ENCODE results near the gene OSM.

OSM gene

DNA sequence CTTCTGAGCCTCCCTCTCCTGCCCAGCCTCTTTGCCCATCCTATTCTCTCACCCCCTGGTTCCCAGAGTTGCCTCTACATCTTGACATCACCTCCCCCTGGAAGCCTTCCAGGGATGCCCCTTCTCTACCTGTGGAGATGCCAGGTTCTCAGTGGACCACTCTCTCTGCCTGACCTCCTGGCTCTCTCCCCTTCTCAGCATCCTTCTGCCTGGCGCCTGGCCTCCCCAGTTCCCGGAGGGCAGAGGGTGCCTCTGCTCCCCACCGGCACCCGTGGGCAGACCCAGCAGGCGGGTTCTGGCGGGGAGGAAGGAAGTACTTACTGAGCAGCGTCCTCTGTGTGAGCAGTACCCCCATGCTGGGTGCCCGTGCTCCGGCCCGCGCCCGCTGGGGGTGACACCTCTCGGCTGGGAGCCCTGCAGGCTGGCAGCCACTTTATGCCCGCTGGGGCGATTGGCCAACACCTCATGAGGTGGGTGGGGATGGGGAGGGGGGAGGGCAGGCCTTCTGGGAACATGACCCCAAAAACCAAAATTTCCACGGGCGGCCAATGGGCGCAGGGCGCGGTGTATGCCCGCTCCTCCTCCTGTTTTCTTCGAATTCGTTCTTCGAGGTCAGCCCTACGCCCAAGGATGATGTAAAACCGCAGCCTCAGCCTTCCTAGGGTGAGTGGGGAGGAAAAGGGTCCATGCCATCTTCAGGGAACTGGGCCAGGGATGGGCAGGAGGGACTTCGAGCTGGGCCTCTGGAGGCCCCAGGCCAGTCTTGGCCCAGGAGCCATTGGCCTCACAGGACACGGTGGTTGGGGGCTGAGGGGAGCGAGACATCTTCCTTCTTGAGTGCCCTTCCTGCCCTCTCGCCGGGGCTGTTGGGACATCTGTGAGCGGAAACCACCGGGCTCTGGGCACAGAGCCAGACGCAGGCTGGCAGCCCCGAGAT lies at the start of gene OSM:
TSS of gene OSM (minus strand) at position 407 of the 937 bp plus-strand sequence. CDS start at position 355, 52 bp downstream.
- TF ChIP-seq GATA3 (IDR thresholded peaks at IDR 0.05; ENCODE audit: low read depth, low read length), result no peak
- no peak for TF ChIP-seq GATA2 (IDR thresholded peaks at IDR 0.05; ENCODE audit: low read depth, low read length)

DNA sequence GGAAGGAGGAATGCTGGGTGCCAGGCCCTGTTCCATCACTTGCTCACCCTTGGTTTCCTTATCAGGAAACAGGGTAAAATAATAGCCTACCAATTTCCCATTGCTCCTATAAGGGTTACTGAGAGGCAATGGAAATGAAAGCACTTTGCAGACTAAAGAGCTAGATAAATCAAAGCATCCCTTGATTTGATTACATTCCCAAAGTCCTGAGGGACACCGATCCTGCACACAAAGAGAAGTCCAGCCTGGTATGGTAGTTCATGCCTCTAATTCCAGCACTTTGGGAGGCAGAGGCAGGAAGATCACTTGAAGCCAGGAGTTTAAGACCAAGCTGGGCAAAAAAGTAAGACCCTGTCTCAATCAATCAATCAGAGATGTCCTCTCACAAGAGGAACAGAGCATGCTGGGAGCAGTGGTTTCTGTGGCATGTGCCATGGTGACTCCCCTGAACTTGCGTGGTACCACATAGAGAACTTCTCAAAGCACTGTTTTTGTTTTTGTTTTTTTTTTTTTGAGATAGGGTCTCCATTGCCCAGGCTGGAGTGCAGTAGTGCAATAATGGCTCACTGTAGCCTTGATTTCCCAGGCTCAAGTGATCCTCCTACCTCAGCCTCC lies 49.4 kb upstream of the OSM start:
- no peak for TF ChIP-seq GATA2 (IDR thresholded peaks at IDR 0.05; ENCODE audit: low read depth, low read length)
- no peak for TF ChIP-seq GATA3 (IDR thresholded peaks at IDR 0.05; ENCODE audit: low read depth, low read length)

DNA sequence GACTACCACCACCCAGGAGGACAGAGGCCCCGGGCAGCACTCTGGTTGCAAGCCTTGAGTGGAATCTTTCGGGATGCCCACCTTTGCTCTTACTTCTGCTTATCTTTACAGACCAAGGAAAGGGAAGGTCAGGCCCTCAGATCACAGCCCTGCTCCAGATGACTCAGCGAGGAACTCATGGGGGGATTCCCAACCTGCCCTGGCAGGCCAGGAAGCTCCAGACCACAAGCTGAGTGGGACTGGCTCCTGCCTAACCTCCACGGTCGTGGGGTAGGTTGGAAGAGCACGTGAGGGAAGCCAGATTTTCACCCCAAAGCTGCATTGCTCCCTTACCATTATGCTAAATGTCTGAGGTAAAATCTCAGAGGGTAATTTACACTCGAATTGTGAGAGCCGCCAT lies 48.3 kb upstream of the OSM start:
- no peak for TF ChIP-seq GATA3 (IDR thresholded peaks at IDR 0.05; ENCODE audit: low read depth, low read length)
- no peak for TF ChIP-seq GATA2 (IDR thresholded peaks at IDR 0.05; ENCODE audit: low read depth, low read length)

DNA sequence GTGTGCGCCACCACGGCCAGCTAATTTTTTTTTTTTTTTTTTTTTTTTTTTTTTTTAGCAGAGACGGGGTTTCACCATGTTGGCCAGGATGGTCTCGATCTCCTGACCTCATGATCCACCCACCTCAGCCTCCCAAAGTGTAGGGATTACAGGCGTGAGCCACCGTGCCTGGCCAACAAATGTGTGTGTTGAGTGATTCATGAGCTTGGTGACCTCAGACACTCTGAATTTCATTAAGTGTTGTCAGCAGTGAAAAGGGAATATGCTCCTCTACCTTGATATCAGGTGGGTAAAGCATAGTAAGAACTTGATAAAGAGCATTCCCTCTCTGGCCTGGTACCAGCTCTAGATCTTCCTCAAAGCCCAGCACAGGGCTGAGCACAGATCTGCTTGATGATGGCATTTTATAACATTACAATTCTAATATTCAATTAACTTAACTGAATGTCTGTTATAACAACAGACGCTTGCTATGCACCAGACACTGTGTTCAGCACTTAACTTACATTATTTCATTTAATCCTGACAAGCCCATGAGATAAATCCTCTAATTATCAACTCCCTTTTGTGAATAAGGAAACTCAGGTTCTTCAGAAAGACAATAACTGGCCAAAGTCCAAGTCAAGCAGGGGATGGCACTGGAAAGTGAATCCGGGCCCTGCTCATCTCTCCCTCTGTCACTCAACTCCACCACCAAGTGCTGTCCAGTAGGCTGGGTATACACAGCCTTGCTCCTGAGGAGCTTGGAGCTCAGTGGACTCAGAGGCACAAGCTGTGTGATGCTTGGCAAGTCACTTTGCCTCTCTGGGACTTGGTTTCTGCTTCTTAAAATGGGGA lies 47.1 kb upstream of the OSM start:
- TF ChIP-seq GATA3 (IDR thresholded peaks at IDR 0.05; ENCODE audit: low read depth, low read length), result no peak
- TF ChIP-seq GATA2 (IDR thresholded peaks at IDR 0.05; ENCODE audit: low read depth, low read length), result no peak

DNA sequence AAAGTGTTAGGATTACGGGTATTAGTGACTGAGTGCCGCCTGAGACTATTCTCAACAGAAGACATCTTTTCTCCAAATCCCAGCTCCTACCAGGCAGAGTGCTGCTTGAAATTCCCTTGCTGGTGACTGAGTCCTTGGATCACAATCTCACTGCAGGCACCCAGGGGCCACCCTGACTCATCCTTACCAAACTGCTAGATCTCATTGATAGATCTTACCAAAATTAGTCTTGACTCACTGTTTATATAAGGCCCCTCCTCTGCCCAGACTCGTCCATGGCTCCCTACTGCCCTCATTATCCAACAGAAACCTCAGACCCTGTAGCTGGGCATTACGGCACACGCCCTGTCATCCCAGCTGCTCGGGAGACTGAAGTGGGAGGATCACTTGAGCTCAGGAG lies 45.4 kb upstream of the OSM start:
- no peak for TF ChIP-seq GATA3 (IDR thresholded peaks at IDR 0.05; ENCODE audit: low read depth, low read length)
- TF ChIP-seq GATA2 (IDR thresholded peaks at IDR 0.05; ENCODE audit: low read depth, low read length), result no peak

DNA sequence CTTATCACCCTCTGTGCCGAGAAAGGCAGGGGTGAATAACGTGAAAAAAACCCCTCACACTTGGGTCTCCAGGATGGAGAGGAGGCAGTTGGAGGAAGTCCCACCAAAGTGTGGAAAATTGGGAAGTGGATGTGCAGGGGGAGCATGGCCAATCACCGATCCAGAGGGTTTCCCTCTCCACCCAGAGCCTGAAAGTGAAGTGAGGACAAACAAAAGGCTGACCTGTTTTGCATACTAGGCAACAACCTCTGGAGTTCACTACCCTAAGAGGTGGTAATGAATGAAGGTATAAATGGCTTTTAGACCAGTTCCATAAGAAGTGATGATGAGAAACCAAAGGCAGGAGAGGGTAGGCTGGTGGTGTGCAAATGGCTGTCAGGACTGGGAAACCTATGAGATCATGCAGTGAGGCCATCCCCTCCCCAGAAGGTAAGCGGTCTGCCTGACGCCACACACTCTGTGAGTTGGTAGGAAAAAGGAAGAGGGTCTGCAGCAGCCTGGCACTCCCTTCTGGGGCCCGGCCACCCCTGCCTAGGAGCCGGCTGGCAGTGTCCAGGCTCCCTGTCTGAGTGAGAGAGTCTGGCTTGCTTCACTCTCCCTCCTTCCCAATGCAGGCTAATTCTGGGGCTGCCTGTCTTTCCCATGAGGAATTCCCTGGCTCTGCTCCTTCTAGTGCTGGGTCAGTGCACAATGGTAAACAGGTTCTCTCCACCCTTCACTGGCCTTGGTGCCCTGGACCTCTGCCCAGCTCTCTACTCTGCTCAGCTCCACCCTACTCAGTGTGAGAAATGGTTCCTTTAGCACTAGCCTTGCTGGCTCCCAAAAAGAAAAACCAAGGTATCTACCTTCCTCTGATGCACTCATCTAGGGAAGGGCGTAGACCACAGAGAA lies 44.5 kb upstream of the OSM start:
- no peak for TF ChIP-seq GATA3 (IDR thresholded peaks at IDR 0.05; ENCODE audit: low read depth, low read length)
- no peak for TF ChIP-seq GATA2 (IDR thresholded peaks at IDR 0.05; ENCODE audit: low read depth, low read length)

DNA sequence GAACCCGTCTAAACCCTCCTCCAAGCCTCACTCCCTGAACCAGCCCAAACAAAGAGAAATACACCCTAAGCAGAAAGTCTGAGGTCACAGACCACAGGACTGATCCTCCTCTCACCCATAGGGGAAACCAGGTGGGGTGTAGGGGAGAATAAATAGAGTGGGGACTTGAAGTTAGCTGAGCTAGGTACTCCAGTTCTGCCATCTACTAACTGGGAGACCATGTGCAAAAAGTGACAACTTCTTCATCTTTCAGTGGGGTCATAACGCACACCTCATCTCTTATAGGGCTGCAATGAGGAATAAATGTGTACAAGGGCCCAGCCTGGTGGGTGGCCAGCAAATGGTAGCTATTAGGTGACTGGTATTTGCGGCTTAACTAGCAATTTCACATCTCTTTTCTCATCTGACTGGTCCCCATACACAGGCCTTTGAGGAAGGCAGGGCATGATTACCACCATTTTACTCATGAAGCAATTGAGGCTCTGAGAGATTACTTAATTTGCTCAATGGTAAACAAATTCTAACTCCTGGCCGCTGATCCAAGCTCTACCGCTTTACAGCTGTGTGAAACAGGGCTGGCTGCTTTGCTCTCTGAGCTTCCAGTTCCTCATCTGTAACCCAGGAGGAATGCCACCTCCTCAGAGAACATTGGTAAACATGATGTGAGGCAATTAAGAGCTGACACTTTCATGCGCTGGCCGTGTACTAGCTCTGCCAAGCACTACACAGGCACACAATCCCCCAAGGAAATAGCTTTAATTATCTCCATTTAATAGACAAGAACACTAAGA lies 43.5 kb upstream of the OSM start:
- TF ChIP-seq GATA2 (IDR thresholded peaks at IDR 0.05; ENCODE audit: low read depth, low read length) (no peak), GATA3 (IDR thresholded peaks at IDR 0.05; ENCODE audit: low read depth, low read length) (no peak)

DNA sequence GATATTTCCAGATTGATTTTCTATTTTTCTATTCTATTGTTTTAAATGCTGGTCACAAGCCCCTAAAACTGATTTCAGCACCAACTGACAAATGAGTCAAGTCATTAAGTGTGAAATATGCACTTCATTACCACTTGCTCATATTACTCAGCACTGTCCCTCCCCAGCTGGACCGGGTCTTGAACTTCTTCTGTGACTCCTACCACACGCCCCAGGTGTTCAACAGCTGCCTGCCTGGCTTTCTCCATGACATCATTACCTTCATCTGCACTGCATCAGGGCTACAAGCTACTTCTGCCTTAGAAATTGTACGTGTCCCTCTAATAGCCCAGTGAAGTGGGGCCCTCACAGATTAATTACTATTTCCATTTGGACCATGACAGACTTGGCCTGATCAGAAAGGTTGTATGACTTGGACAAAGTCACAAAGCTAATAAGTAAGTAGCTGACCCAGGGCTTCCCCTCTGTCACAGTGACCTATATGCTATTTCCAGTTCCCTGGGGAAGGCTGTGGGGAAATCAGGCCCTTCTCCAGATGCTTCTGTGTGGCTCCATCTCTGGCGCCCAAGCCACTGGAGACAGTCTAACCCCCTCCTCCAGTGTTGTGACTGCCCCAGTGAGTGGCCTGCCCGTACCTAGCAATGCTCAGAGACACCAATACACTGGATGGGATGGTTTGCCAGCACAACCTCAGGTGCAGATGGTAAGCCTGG lies 42.0 kb upstream of the OSM start:
- TF ChIP-seq GATA2 (IDR thresholded peaks at IDR 0.05; ENCODE audit: low read depth, low read length) (no peak), GATA3 (IDR thresholded peaks at IDR 0.05; ENCODE audit: low read depth, low read length) (no peak)

DNA sequence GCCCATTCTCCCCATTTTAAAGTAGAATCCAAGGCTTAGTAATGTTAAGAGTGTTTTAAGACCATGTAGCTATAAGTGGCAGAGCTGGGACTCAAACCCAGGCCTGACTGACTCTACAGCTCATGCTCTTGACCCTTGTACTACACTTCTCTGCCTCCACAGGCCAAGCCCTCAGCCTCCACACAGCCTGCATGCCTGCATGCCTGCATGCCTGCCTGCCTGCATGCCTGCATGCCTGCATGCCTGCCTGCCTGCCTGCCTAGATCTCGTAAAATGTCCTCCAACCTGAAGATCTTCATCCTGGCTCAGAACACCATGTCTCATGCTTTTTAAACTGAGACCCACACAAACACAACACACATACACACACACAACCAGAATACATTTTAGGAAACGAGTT lies 41.4 kb upstream of the OSM start:
- no peak for TF ChIP-seq GATA2 (IDR thresholded peaks at IDR 0.05; ENCODE audit: low read depth, low read length)
- TF ChIP-seq GATA3 (IDR thresholded peaks at IDR 0.05; ENCODE audit: low read depth, low read length), result no peak

DNA sequence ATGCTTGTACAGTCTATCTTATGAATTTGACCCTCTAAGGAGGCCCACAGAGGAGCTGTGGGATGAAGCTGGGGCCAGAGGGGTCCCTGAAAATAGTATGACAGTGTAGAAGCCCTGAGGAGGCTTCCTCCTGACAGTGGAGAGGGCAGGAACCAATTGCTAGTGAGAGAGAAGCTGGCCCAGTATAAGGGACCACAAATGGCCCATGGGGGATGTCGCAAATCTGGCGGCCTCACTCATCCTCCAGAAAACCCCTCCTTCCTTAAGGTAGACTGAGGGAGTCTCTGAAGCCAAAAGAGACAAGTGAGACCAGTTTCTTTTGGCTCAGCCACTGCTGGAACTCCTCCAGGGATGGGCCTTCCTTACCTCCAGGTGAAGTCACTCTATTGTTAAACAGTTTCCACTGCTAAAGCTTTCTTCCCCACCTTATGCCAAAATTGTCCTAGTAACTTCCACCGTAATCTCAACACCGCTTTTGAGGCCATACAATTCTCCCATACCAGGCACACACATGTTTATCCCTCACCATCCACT lies 40.5 kb upstream of the OSM start:
- no peak for TF ChIP-seq GATA2 (IDR thresholded peaks at IDR 0.05; ENCODE audit: low read depth, low read length)
- no peak for TF ChIP-seq GATA3 (IDR thresholded peaks at IDR 0.05; ENCODE audit: low read depth, low read length)

DNA sequence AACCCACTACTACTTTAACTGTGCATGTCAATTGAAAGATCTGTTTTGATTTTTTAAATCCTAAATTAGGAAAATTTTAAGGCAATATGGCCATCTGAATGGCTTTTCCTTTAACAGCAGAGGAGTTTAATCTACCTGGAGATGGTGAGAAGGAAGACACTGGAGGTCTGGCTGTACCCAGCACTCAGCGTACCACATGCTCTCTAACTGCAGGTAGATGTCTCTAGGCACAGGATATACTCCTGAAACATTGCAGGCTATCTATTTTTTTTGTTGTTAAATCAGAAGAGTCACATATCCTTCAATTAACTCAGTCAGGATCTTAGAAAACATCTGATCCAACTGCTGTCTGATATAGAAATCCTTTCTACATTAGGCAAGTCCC lies 40.0 kb upstream of the OSM start:
- TF ChIP-seq GATA2 (IDR thresholded peaks at IDR 0.05; ENCODE audit: low read depth, low read length), result no peak
- TF ChIP-seq GATA3 (IDR thresholded peaks at IDR 0.05; ENCODE audit: low read depth, low read length), result no peak
